Retina (tissue), 1 donor: Measurements from ENCODE around the gene TMEM87A.
"Not testable (repeated sequence)": the region's sequence is repeated elsewhere in the genome, so short reads cannot be mapped to it uniquely, and the experiment has no call there.

ENCODE experiments used
- DNase-seq: peaks from one replicate; pipeline ENCODE4 v3.0.0-alpha.2; 2016

Gene TMEM87A

GRCh38 chr15:42270551-42270950, 2.7 kb downstream of the TMEM87A start:
- no peak for DNase-seq

DNA sequence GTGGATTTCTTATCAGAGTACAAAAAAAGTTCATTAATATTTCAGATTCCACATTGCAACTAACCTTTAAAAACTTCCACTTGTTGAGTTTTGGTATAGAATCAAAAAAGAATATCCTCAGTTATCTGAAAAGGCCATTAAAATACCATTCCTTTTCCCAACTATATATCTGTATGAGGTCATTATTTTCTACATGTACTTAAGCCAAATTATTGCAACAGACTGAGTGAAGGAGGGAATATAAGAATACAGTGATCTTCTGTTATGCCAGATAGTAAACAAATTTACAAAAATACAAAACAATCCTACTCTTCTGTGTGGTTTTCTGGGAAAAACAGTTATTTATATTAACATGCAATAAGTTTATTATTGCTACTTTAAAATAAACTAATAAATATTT, 5.9 kb downstream of the TMEM87A start:
- DNase-seq = no peak

DNA sequence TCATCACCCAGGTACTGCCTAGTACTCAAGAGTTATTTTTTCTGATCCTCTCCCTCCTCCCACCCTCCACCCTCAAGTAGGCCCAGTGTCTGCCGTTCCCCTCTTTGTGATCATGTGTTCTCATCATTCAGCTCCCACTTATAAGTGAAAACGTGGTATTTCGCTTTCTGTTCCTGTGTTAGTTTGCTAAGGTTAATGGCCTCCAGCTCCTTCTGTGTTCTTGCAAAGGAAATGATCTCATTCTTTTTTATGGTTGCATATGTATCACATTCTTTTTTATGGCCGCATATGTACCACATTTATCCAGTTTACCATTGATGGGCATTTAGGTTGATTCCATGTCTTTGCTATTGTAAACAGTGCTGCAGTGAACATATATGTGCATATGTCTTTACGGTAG, 8.4 kb downstream of the TMEM87A start:
- DNase-seq = no peak

- no peak for DNase-seq
Measured at GRCh38 chr15:42253300-42253699, 19.9 kb downstream of the TMEM87A start.

- DNase-seq = no peak
Measured at GRCh38 chr15:42240823-42241222, 32.4 kb downstream of the TMEM87A start.

DNA sequence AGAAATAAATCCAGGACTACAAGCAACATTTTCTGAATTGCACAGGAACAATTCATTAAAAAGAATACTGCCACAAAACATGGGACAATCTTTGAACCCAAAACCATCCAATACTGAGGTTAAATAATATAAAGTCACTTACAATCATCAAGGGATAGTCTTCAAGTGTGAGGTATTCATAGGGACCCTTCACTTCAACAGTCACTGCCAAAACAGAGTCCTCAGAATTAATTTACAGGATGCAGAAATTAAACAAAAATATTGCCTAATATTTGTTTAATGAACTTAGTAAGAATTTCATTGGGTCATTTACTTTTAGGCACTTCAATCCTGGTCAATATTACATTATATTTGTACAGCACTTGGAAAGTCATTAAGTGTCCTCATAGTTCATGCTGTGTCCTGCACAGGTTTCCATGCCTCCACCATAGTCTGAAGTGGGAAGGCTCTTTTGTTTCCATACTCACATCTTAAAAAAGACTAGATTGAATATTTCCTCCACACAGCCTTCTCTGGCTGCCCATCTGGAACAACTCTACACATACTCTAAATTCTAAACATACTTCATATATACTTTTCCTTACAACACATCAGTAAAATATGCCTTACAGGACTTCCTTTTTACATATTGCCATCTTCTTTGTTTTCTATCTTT, 33.6 kb downstream of the TMEM87A start:
- DNase-seq = no peak

DNA sequence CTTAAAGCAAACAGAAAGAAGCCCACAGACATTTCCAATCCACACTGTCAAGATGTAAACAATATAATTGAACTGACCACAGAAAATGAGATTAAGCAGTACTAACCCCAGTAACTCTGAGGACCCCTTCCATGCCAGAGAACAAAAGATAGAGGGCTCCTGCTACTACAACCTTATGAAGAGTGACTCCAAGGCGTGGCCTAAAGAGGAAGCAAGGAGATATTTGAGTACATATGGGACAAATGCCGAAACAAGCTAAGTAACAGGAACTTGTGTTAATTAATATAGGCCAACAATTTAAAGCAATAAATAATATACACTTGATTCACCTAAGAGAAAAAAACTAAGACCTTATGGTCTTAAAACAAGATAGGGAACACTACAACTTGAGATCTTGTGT, 40.1 kb downstream of the TMEM87A start:
- no peak for DNase-seq

DNA sequence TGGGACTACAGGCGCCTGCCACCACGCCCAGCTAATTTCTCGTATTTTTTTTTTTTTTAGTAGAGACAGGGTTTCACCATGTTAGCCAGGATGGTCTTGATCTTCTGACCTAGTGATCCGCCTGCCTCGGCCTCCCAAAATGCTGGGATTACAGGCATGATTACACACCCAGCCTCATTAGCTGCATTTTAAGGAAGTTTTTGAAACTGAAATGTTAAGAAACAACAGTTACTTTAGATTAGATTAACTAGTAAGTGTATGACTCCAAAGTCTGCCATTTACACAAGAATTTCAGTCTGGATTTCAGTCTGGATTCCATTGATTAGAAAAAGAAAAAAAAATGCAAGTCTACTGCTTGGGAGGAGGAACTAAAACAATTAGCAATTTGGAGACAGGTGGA, 40.6 kb downstream of the TMEM87A start:
- DNase-seq = no peak

DNA sequence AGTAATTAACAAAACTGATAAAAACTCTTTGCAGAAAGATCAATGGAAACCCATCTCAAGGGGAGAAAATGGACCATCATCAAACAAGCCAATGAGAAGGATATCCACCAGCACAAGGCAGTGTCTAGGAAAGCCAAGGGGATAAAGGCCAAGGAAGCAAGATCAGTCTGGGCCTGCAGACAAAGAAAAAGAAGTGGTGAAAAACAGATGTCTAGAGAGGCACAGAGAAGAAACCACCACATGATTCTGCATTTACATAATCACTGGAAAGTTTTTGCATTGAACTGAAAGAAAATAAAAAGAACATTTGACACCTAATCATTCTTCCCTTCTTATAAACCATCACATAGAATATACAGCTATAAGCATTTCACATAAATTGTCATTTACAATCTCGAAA, 42.1 kb downstream of the TMEM87A start:
- DNase-seq = no peak

- not testable (repeated sequence) for DNase-seq
Measured at GRCh38 chr15:42228981-42229380, 44.3 kb downstream of the TMEM87A start.

- DNase-seq = no peak
Measured at GRCh38 chr15:42228036-42228435, 45.2 kb downstream of the TMEM87A start.

DNA sequence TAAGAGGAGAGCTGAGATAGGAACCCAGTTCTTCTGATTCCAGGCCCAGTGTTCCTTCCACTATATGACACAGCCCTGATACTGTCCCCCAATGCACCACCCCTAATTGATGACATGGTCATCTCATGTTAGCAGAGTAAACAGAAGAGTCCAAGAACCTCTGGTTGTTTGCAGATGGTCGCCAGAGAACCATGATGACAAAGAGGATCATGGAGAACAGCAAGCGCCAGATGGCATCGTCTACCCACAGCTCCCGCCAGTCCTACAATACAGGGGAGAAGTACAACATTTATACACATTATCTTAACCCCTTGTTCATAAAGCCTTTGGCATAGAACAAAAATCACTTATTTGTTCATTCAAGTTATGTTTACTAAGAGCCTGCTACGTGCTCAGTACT, 46.6 kb downstream of the TMEM87A start:
- DNase-seq = no peak

GRCh38 chr15:42220216-42220615, 53.0 kb downstream of the TMEM87A start:
- no peak for DNase-seq

GRCh38 chr15:42218953-42219592, 54.2 kb downstream of the TMEM87A start:
- DNase-seq = no peak

- no peak for DNase-seq
Measured at GRCh38 chr15:42217568-42217967, 55.7 kb downstream of the TMEM87A start.

DNA sequence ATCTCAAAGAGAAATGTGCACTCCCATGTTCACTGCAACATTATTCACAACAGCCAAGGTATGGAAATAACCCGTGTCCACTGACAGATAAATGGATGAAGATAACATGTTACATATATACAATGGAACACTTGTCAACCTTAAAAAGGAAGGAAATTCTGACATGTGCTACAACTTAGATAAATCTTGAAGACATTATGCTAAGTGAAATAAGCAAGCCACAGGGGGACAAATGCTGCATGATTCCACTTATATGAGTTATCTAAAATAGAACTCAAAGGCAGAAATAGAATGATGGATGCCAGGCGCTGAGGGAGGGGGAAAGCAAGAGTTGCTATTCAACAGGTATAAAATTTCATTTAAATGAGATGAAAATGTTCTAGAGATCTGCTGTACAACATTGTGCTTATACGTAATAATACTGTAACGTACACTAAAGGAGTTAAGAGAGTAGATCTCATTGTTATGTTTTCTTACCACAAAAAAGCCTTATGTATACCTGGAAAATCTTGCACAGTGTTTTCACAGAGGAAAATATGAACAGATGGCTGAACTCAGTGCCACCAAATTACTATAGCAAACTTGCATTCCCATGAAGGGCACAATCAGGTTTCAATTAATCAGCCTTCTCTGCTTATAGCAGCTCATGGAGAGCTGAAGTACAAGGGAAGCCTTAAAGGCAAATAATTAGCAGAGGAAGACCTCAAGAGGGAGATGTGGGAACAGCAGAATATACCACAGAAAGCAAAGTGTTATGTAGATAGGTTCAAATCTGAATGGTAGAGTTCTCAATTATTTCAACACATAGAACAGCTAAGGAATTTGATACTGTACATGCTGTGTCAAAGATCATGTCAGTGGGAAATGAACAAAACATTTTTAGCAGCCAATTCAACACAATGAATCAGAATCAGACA, 57.1 kb downstream of the TMEM87A start:
- DNase-seq = no peak

GRCh38 chr15:42214600-42214999, 58.6 kb downstream of the TMEM87A start:
- DNase-seq = no peak

- DNase-seq = no peak
Measured at GRCh38 chr15:42213511-42213910, 59.7 kb downstream of the TMEM87A start.

- DNase-seq = no peak
Measured at GRCh38 chr15:42210696-42211095, 62.5 kb downstream of the TMEM87A start.

- DNase-seq = peak; percentile 91
Measured at GRCh38 chr15:42207674-42208579, 65.3 kb downstream of the TMEM87A start, which contains the start of gene VPS39. Gene VPS39 (minus strand): TSS chr15:42208304. CDS start chr15:42208153, 151 bp downstream.

- DNase-seq = no peak
Measured at GRCh38 chr15:42206406-42206805, 66.8 kb downstream of the TMEM87A start.

- DNase-seq = no peak
Measured at GRCh38 chr15:42203891-42204290, 69.3 kb downstream of the TMEM87A start.

DNA sequence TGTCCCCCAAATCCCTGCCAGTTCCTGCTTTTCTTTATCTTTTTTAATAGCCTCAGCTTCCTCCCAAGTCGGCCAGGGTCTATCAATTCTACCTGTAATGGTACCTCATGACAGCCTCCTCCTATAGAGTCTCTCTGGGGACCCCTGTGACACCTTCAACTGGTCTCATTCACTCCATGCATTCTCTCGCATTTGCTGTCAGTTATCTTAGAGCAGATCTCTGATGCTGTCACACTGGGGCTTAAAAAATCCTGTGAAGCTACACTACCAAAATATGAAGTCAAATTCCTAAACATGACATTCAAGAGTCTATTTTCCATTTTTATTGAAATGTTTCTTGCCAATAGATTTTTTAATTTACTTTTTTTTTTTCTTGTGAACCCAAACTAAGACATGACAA, 70.6 kb downstream of the TMEM87A start:
- DNase-seq = no peak
